NCI-H446 treated with DMSO at 0.1 percent for 48 hours (cell line): ENCODE data around the gene FKBP5.
A peak's percentile ranks its signal among the peaks of the same experiment; 100 is the strongest.
"Not testable (repeated sequence)": the region's sequence is repeated elsewhere in the genome, so short reads cannot be mapped to it uniquely, and the experiment has no call there.

Source experiments
- DNase-seq: peaks from one replicate; lab custom pipeline; 2025; lab: John Stamatoyannopoulos, UW

Gene FKBP5

DNA sequence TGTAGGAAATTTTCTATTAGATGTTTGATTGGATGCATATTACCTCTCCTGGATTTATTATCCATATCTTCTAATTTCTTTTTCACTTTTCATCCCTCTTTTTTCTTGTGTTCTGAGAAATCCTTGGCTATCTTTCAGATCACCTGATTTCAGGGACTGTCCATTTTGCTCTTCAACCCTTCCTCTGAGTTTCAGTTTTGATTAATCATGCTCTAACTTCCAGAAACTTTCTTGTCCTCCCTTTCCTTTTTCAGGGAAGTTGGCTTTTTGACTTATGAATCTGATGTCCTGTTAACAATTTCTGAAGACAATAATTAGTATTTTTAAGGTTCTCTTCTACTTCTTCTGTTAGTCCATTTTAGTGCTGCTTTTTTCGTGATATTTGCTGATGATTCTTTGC, 79.1 kb downstream of the FKBP5 start:
- DNase-seq = no peak

DNA sequence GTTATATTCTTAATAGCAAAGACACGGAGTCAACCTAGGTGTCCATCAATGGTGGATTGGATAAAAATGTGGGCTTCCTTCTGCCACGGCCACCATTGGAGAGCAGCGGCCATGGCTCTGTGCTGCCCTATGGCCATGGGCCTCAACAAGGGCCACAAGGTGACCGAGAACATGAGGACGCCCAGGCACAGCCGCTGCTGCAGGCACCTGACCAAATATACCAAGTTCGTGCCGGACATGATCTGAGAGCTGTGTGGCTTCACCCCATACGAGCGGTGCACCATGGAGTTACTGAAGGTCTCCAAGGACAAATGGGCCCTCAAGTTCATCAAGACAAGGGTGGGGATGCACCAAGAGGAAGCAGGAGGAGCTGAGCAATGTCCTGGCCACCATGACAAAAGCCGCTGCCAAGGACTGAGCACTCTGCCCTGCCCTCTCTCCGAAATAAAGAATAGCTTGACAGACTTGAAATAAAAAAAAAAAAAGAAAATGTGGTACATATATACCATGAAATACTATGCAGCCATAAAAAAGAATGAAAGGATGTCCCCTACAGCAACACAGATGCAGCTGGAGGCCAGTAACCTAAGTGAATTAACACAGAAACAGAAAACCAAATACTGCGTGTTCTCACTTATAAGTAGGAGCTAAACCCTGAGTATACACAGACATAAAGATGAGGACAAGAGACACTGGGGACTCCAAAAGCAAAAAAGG, 81.0 kb downstream of the FKBP5 start:
- DNase-seq = no peak

DNA sequence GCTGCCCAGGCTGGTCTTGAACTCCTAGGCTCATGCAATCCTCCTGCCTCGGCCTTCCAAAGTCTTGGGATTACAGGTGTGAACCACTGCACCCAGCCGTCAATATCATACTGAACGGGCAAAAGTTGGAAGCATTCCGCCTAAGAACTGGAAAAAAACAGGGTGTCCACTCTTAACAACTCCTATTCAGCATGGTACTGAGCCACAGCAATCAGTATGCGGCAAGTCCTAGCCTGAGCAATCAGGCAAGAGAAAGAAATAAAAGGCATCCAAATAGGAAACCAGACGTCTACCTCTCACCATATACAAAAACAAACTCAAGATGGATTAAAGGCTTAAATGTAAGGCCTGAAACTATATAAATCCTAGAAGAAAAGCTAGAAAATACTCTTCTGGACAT, 83.1 kb downstream of the FKBP5 start:
- DNase-seq = no peak

GRCh38 chr6:35603326-35604202, 85.2 kb downstream of the FKBP5 start:
- DNase-seq = no peak

DNA sequence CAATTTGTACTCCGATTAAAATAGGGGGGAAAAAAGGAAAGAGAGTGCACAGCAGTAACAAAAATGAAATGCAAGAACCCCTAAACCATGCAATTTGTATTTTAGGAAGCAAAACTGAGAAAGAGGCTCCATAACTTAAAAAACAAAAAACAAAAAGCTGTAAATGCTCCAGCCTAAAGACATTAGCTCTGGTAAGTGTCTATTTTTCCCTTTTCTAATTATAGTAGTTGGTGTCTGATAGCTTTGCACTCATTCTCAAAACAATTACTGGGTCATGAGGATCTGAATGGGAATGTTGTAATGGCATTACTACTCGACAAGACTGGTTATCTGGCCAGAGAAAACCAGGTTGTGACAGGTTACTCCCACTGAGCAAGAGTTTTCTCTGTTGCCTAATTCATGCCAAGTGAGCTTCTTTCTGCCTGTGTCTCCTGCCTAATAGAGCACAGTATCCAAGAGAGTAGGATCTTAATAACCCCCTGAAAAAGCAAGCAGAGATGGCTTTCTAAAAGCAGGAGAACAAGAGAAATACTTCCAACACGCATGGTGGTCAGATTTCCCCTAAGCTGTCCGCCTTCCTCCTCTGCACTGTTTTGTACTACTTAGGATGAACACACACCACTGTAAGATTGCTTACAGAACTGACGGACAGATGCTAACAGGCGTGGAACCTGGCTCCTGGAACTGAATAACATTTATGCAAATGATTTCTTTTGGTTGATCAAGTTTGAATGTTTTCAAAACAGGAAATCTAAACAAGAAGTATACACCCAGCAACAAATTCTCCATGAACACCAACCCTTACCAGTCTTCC, 86.4 kb downstream of the FKBP5 start:
- DNase-seq = no peak

DNA sequence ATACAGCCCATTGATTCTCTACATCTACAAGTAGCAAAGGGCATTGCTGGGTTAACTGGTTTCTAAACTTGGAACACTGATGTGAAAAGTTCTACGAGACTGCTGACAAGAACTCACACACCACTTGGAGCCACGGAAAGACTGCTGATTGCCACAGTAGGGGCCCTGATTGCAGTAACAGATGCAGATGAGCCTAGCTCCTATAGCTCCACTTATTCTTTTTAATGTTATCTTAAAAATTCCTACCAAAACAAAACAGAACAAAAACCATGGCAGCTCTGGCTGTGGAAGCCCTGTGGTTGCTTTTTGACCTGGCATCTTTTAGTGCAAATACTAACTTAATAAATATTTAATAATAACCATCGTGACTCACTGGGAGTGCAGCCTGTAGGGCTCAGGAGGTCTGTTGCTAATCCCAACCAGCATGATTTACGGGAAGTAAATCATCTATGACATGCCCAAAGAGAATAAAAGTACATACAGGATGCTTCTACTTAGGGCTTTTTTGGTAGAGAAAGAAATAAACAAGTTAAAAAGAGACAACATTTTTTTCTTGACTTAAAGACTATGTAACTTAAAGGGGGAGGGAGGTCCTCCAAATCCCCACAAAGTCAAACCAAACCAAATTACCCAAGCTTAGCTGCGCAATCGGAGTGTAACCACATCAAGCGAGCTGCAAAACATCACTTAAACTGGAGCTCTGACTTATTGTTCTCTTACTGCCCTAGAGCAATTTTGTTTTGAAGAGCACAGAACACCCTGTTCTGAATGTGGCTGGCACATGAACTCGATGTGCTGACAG, 87.2 kb downstream of the FKBP5 start:
- DNase-seq = no peak

DNA sequence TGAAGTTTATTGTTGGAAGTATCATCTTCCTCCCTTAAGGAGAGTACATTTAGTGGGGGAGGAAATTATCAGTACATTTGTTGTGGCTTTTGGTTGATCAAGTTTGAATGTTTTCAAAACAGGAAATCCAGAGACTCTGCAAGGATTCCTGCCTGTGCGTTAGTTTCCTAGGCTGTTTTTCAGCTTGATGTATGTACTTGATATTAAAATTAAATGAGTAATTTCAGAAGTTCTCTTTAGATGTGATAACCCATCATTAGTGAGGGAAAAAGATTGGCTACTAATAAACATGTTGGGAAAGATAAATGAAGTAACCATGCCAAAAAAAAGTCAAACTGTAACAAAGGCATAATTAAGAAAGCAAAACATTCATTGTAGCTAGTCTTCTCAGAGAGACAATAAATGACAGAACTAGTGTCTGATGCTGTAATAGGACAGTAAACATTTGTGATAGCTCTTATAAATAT, 88.0 kb downstream of the FKBP5 start:
- no peak for DNase-seq

DNA sequence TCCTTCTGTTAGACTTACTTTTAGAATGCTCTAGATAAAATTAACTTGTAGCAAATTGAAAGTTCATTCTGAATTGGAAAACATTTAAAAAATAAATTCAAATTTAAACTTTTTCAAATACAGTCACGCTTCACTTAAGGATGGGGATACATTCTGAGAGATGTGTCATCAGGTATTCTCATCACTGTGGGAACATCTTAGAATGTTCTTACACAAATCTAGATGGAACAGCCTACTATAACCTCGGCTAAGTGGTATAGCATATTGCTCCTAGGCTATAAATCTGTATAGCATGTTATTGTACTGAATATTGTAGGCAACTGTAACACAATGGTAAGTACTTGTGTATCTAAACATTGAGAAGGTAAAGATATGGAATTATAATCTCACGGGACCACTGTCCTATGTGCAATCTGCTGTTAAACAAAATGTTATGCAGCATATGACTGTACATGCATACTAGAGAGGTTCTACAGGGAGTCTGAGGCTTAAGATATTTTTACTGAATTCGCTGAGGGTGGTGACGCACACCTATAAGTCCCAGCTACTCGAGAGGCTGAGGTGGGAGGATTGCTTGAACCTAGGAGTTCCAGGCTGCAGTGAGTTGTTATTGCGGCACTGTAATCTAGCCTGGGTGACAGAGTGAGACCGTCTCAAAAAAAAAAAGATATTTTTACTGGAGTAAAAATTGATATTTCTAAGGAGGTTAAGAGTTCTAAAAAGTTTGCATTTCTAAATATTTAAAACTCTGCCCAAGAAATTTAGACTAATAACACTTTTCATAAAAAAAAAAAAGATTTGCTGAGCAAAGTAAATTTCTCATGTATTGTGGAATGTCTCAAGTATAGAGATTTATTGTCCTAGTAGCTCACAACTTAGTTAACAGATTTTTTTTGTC, 88.7 kb downstream of the FKBP5 start:
- DNase-seq = no peak

DNA sequence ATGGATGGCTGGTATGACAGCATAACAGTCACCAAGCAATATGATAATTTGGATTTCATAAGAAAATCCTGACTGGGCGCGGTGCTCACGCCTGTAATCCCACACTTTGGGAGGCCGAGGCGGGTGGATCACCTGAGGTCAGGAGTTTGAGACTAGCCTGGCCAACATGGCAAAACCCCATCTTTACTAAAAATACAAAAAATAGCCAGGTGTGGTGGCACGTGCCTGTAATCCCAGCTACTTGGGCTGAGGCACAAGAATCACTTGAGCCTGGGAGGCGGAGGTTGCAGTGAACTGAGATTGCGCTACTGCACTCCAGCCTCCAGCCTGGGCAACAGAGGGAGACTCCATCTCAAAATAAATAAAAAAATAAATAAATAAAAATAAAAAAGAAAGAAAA, 90.1 kb downstream of the FKBP5 start:
- not testable (repeated sequence) for DNase-seq

- peak; percentile 26 for DNase-seq
These were observed 92.0 kb downstream of the FKBP5 start for GRCh38 chr6:35596448-35597442.

GRCh38 chr6:35594503-35595186, 94.1 kb downstream of the FKBP5 start:
- no peak for DNase-seq

- DNase-seq = no peak
These were observed 96.5 kb downstream of the FKBP5 start for GRCh38 chr6:35592178-35592577.

GRCh38 chr6:35590622-35591066, 98.1 kb downstream of the FKBP5 start:
- DNase-seq = no peak

- no peak for DNase-seq
These were observed 98.8 kb downstream of the FKBP5 start for GRCh38 chr6:35589904-35590303.

DNA sequence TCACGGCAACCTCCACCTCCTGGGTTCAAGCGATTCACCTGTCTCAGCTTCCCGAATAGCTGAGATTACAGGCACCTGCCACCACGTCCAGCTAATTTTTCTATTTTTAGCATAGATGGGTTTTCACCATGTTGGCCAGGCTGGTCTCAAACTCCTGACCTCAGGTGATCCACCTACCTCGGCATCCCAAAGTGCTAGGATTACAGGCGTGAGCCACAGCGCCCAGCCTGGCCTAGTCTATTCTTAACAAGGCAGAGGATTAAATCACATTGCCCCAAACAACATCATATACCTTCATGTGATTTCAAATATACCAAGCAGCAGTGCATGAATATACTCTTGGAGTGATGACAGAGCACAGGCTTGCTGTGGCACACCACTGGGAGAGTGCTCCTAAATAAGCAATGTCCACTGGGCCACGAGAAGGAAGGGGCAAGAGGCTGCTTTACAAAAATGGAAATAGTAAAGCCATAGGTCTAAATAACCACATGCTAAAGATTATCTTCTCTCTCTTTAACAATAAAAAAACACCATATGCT, 99.4 kb downstream of the FKBP5 start:
- no peak for DNase-seq

- no peak for DNase-seq
These were observed 101.5 kb downstream of the FKBP5 start for GRCh38 chr6:35587167-35587566.

GRCh38 chr6:35586542-35586941, 102.2 kb downstream of the FKBP5 start:
- DNase-seq = no peak

- DNase-seq = no peak
These were observed 103.1 kb downstream of the FKBP5 start for GRCh38 chr6:35585658-35586057.
